ENCODE data around the gene KCNH5.

- TF ChIP-seq ZBTB40 (IDR thresholded peaks at IDR 0.05) (no peak), ZBTB40 (CRISPR knock-in tag; IDR thresholded peaks at IDR 0.05) (no peak), FOS (IDR thresholded peaks at IDR 0.05; ENCODE audit: extremely low read depth, insufficient read length) (no peak), CBFA2T2 (conservative IDR thresholded peaks at IDR 0.05) (no peak), CTCF (IDR thresholded peaks at IDR 0.05 in 2 of 3, conservative IDR thresholded peaks at IDR 0.05 in 1 of 3; ENCODE audit: insufficient read depth in 2 of 3, low read depth in 1 of 3, low read length in 3 of 3) (no peak)
These were observed 351.2 kb downstream of the KCNH5 start for GRCh38 chr14:62694075-62694474.
